ENCODE results near the gene XPNPEP2.

XPNPEP2 gene

GRCh38 chrX:129695937-129696336 lies 42.8 kb upstream of the XPNPEP2 start:
- no peak for DNase-seq (ENCODE audit: low read depth)
- no peak for TF ChIP-seq CTCF (IDR thresholded peaks at IDR 0.05; ENCODE audit: low read length, missing control alignments)

GRCh38 chrX:129696463-129697155 lies 42.2 kb upstream of the XPNPEP2 start:
- DNase-seq (ENCODE audit: low read depth): no peak

More at GRCh38 chrX:129695937-129696336, 42.8 kb upstream of the XPNPEP2 start:
- no peak overlapping the region for H3K4me3 ChIP-seq (replicated peaks; ENCODE audit: low read depth, low read length)

GRCh38 chrX:129697204-129697829 lies 41.5 kb upstream of the XPNPEP2 start:
- no peak for DNase-seq (ENCODE audit: low read depth)
- H3K4me3 ChIP-seq (replicated peaks; ENCODE audit: low read depth, low read length): no peak overlapping the region
- TF ChIP-seq CTCF (IDR thresholded peaks at IDR 0.05; ENCODE audit: low read length, missing control alignments): no peak

More at GRCh38 chrX:129696463-129697155, 42.2 kb upstream of the XPNPEP2 start:
- no peak overlapping the region for H3K4me3 ChIP-seq (replicated peaks; ENCODE audit: low read depth, low read length)
- no peak for TF ChIP-seq CTCF (IDR thresholded peaks at IDR 0.05; ENCODE audit: low read length, missing control alignments)

- TF ChIP-seq CTCF (IDR thresholded peaks at IDR 0.05; ENCODE audit: low read length, missing control alignments): no peak
- no peak for DNase-seq (ENCODE audit: low read depth)
- H3K4me3 ChIP-seq (replicated peaks; ENCODE audit: low read depth, low read length): no peak overlapping the region
Observed at GRCh38 chrX:129698150-129698549, 40.6 kb upstream of the XPNPEP2 start.

GRCh38 chrX:129700536-129700935 lies 38.2 kb upstream of the XPNPEP2 start:
- H3K4me3 ChIP-seq (replicated peaks; ENCODE audit: low read depth, low read length): no peak overlapping the region
- no peak for DNase-seq (ENCODE audit: low read depth)
- TF ChIP-seq CTCF (IDR thresholded peaks at IDR 0.05; ENCODE audit: low read length, missing control alignments): no peak

- H3K4me3 ChIP-seq (replicated peaks; ENCODE audit: low read depth, low read length): no peak overlapping the region
- DNase-seq (ENCODE audit: low read depth): peak; percentile 72
- TF ChIP-seq CTCF (IDR thresholded peaks at IDR 0.05; ENCODE audit: low read length, missing control alignments): no peak
Observed at GRCh38 chrX:129701624-129702069, 37.1 kb upstream of the XPNPEP2 start.

Measured in fibroblast of pulmonary artery (primary cell).